IPS-20b (cell line): ENCODE results near the gene TBC1D5.
"Not testable (repeated sequence)": the region's sequence is repeated elsewhere in the genome, so short reads cannot be mapped to it uniquely, and the experiment has no call there.

Source experiments
- H3K27ac ChIP-seq: one replicate; pipeline ENCODE4 v1.5.1; 2013; ENCODE audit warnings: low read length
- H3K27me3 ChIP-seq: 2 replicates; pipeline ENCODE4 v1.6.1; 2013; ENCODE audit warnings: mild to moderate bottlenecking, low read length, inconsistent platforms; ENCODE audit not compliant: insufficient read depth
- H3K36me3 ChIP-seq: 2 replicates; pipeline ENCODE4 v1.6.1; 2013; ENCODE audit warnings: low read depth, mild to moderate bottlenecking, inconsistent platforms, low read length, moderate library complexity; ENCODE audit not compliant: insufficient read depth
- H3K4me1 ChIP-seq: 2 replicates; pipeline ENCODE4 v1.6.1; 2013; ENCODE audit warnings: mild to moderate bottlenecking, control low read depth, inconsistent platforms, low read length, moderate library complexity; ENCODE audit not compliant: insufficient read depth
- H3K4me3 ChIP-seq: 2 replicates; pipeline ENCODE4 v1.5.1; 2013; ENCODE audit warnings: mild to moderate bottlenecking, low read length, inconsistent platforms
- H3K9ac ChIP-seq: 2 replicates; pipeline ENCODE4 v1.6.1; 2013; ENCODE audit warnings: low read depth, mild to moderate bottlenecking, inconsistent platforms, low read length, moderate library complexity
- H3K9me3 ChIP-seq: 2 replicates; pipeline ENCODE4 v1.6.1; 2013; ENCODE audit warnings: mild to moderate bottlenecking, low read depth, low read length, inconsistent platforms; ENCODE audit not compliant: insufficient read depth

Gene TBC1D5

DNA sequence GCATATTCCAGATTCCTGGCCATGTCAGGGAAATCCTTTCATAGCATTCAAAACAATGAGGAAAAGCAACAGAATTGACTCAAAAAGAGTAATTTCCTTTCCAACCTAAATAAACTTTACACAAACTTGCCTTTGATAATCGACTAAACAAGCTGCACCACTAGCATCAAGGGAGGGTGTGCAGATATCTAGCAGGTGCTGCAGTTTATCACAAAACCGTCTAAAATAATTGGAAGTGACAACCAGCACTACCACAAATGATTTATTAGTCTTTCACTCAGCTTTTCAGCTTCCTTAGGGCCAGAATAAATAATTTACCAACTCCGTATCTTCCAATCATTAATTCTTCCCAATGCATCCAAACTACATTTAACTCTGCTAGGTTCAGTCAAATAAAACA is 71.7 kb downstream of the TBC1D5 start:
- H3K27ac ChIP-seq, result no peak overlapping the region

DNA sequence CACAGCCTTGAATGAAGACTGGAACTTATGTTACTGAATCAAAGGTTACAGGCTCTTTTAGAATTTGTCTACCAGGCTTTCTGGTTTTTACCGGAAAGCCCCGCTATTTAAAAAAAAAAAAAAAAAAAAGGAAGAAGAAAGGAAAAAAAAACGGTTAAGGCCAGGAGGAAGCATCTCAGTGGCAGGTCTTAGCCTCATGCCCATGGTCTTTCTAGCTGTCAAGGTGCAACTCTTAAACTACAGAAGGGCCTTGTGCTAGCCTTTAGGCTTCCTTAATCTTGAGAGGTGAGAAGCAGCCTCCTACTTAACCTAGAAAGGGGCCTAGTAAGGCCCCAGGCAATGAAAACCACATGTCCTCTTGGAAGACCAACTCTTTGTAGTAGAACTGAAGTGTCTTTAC is 77.5 kb downstream of the TBC1D5 start:
- Histone ChIP-seq H3K9me3 (no peaks in the 10 kb centered on the region), H3K27ac (no peak overlapping the region)

More for the DNA sequence above, 71.7 kb downstream of the TBC1D5 start:
- Histone ChIP-seq H3K9me3 (no peaks in the 10 kb centered on the region), H3K4me1 (no peaks in the 10 kb centered on the region), H3K9ac (no peak overlapping the region), H3K27me3 (no peaks in the 10 kb centered on the region), H3K36me3 (no peaks in the 10 kb centered on the region), H3K4me3 (no peak overlapping the region)

DNA sequence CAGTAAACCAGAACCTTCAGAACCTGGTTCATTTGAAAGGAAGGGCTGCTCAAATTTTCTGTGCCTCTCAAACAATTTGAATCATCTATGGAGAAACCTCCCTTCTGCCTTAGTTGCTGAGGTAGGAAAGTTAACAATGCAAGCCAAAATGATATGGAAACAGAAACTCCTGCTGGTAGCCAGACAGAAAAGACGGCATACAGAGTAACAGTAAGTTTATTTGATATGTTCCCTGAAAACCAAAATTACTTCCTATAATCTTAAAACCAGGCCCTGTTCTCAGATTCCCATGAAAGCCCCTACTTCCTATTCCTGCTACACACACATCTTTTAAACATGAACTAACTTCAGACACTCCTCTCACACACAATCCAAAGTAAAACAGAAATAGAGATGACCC is 86.2 kb downstream of the TBC1D5 start:
- H3K4me3 ChIP-seq, result no peak overlapping the region
- H3K4me1 ChIP-seq, result no peaks in the 10 kb centered on the region
- no peaks in the 10 kb centered on the region for H3K27me3 ChIP-seq
- no peak overlapping the region for H3K9ac ChIP-seq
- H3K9me3 ChIP-seq, result no peaks in the 10 kb centered on the region
- no peaks in the 10 kb centered on the region for H3K36me3 ChIP-seq
- no peak overlapping the region for H3K27ac ChIP-seq

More for the DNA sequence above, 77.5 kb downstream of the TBC1D5 start:
- H3K4me3 ChIP-seq, result no peak overlapping the region
- no peak overlapping the region for H3K9ac ChIP-seq
- no peaks in the 10 kb centered on the region for H3K36me3 ChIP-seq
- H3K27me3 ChIP-seq, result no peaks in the 10 kb centered on the region
- no peaks in the 10 kb centered on the region for H3K4me1 ChIP-seq

DNA sequence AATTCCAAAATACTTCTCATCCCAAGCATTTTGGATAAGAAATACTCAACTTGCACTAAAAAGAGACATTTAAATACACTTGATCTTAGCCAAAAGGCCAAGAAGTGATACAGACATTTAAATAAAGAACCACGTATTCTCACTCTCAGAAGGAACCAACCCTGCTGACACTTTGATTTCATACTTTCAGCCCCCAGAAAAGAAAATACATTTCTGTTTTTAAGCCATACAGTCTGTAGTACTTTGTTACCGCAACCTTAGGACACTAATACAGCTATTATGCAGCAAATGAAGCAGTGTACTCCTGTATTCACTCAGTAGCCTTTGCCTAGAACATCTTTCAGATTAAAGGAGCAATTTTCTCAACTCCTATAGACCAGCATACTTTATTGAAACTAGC is 86.7 kb downstream of the TBC1D5 start:
- Histone ChIP-seq H3K9me3 (no peaks in the 10 kb centered on the region), H3K4me3 (no peak overlapping the region), H3K27me3 (no peaks in the 10 kb centered on the region), H3K4me1 (no peaks in the 10 kb centered on the region), H3K9ac (no peak overlapping the region), H3K36me3 (no peaks in the 10 kb centered on the region), H3K27ac (no peak overlapping the region)

DNA sequence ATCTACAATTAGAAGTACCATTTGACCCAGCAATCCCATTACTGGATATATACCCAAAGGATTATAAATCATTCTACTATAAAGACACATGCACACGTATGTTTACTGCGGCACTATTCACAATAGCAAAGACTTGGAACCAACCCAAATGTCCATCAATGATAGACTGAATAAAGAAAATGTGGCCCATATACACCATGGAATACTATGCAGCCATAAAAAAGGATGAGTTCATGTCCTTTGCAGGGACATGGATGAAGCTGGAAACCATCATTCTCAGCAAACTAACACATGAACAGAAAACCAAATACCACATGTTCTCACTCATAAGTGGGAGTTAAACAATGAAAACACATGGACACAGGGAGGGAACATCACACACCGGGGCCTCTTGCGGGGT is 92.7 kb downstream of the TBC1D5 start:
- not testable (repeated sequence) for H3K27me3 ChIP-seq, H3K9me3 ChIP-seq, H3K4me3 ChIP-seq, H3K9ac ChIP-seq, H3K36me3 ChIP-seq, H3K4me1 ChIP-seq, H3K27ac ChIP-seq

DNA sequence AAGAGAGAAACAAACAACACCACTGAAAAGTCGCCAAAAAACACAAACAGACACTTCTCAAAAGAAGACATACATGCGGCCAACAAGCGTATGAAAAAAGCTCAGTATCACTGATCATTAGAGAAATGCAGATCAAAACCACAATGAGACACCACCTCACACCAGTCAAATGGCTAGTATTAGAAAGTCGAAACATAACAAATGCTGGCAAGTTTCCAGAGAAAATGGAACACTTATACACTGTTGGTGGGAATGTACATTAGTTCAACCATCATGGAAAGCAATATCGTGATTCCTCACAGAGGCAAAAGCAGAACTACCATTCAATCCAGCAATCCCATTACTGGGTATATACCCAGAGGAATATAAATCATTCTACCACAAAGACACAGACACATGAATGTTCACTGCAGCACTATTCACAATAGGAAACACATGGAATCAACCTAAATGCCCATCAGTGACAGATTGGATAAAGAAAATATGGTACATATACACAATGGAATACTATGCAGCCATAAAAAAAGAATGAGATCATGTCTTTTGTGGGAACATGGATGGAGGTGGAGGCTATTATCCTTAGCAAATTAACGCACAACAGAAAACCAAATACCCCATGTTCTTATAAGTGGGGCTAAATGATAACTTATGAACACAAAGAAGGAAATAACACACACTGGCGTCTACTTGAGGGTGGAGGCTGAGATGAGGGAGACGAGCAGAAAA is 93.6 kb downstream of the TBC1D5 start:
- H3K27ac ChIP-seq, H3K36me3 ChIP-seq, H3K4me3 ChIP-seq, H3K27me3 ChIP-seq, H3K9me3 ChIP-seq, H3K4me1 ChIP-seq, H3K9ac ChIP-seq: not testable (repeated sequence)

DNA sequence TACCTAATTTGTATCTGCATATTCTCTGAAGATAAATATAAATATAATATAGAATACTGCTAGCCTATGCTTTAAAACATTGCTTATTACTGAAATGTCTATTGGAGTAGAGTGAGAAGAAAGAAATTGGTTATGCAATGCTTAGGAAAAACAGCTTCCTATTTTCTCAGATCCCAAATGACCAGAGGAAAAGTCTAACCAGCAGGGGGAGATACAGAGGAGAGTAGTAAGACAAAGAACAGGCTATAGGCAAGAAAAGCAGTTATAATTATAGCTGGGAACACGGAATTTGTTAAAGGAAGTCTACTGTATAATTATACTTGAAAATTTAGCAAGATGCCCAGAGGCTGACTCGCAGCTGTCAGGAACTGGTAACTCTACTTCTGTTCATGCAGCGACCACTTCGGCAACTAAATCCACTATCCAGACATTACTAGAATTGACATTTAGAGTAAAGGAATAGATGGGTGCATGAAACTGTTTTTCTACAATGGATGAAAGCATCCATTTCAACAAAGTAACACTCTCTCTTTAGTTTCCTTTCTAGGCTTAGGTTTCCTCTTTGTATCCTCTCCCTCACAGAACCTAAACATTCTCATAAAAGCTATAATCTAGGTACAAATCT is 97.2 kb downstream of the TBC1D5 start:
- H3K27me3 ChIP-seq, result no peaks in the 10 kb centered on the region
- H3K27ac ChIP-seq, result no peak overlapping the region
- no peaks in the 10 kb centered on the region for H3K4me1 ChIP-seq
- no peaks in the 10 kb centered on the region for H3K9me3 ChIP-seq
- no peaks in the 10 kb centered on the region for H3K36me3 ChIP-seq
- H3K9ac ChIP-seq, result no peak overlapping the region
- H3K4me3 ChIP-seq, result no peak overlapping the region

DNA sequence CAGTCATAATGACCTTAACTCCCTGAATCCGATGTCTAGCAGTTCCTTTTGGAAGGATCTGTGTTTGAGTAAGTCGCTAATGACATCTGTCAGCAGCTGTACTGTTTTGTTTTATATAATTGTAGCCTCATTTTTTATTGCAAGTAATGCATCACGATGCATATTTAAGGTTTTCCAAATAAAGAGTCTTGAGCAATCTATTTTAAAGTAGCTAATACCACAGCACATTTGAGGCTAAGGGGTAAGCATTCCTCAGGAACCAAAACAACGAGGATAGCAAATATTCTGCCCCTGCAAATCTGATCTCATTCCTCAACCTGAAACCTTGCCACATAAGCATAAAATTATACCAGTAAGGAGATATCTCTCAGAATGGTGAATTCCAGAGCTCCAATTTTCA is 98.7 kb downstream of the TBC1D5 start:
- H3K9ac ChIP-seq, result no peak overlapping the region
- no peaks in the 10 kb centered on the region for H3K36me3 ChIP-seq
- H3K27me3 ChIP-seq, result no peaks in the 10 kb centered on the region
- no peak overlapping the region for H3K27ac ChIP-seq
- H3K4me1 ChIP-seq, result peaks cover 4% of the 10 kb centered on the region; the same call in 1 of the 2 replicates
- no peak overlapping the region for H3K4me3 ChIP-seq
- H3K9me3 ChIP-seq, result no peaks in the 10 kb centered on the region

DNA sequence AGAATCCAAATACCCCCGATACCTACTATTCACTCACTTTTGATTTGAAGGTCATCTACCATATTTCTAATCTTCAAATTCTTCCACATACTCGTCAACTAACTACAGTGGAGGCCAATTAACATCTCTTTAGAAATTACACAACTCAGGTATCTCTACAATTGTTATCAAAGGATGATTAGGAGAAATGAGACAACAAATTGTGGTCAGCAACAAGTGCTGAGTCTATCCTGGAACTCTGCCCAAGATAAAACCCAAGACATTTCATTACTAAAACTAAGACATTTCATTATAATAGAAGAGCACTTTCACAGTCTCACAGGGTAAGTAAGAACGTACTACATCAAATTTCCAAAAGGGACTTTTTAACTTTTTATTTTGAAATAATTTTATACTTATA is 100.0 kb downstream of the TBC1D5 start:
- Histone ChIP-seq H3K4me1 (peaks cover 4% of the 10 kb centered on the region; the same call in 1 of the 2 replicates), H3K4me3 (no peak overlapping the region), H3K9me3 (no peaks in the 10 kb centered on the region), H3K27me3 (no peaks in the 10 kb centered on the region), H3K9ac (no peak overlapping the region), H3K27ac (no peak overlapping the region), H3K36me3 (no peaks in the 10 kb centered on the region)

DNA sequence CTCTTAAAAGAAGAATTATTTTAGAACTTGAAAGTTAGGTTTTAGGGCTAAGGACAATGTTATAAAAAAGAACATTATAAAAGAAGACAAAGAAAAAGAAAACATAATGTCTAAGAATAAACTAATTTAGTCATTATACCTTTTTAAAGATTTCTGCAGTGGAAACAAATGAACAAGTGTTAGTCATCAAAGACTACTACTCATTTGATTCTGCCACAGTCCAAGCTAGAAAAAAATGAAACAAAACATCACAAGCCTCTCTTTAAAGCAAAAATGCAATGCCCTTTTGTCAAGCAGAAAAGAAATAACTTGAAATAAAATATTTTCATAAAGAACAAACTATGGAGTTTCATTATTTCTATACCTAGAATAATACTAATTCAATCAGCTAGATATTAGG is 102.0 kb downstream of the TBC1D5 start:
- Histone ChIP-seq H3K9ac (no peak overlapping the region), H3K27ac (no peak overlapping the region), H3K9me3 (no peaks in the 10 kb centered on the region), H3K36me3 (no peaks in the 10 kb centered on the region), H3K27me3 (no peaks in the 10 kb centered on the region), H3K4me1 (peaks cover 4% of the 10 kb centered on the region; the same call in 1 of the 2 replicates), H3K4me3 (no peak overlapping the region)

DNA sequence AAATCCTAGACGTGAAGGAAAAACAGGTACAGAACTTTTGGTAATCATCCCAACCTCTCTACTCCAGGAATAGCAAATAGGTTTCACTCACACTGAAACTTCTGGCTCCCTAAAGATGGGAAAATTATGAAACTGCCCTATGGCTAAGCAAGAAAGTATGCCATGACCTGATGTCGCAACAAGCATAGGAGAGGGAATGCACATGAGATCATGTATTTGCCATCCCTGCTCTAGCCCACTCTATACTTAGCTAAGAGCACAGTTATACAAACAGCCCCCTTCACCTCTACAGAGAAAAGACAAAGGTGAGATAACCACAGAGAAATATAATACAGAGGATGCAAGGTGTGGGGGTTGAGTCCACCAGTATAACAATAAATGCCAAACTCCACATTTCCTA is 102.7 kb downstream of the TBC1D5 start:
- peaks cover 4% of the 10 kb centered on the region; the same call in 1 of the 2 replicates for H3K4me1 ChIP-seq
- H3K4me3 ChIP-seq, result no peak overlapping the region
- H3K36me3 ChIP-seq, result no peaks in the 10 kb centered on the region
- no peaks in the 10 kb centered on the region for H3K9me3 ChIP-seq
- H3K27ac ChIP-seq, result no peak overlapping the region
- no peak overlapping the region for H3K9ac ChIP-seq
- no peaks in the 10 kb centered on the region for H3K27me3 ChIP-seq

DNA sequence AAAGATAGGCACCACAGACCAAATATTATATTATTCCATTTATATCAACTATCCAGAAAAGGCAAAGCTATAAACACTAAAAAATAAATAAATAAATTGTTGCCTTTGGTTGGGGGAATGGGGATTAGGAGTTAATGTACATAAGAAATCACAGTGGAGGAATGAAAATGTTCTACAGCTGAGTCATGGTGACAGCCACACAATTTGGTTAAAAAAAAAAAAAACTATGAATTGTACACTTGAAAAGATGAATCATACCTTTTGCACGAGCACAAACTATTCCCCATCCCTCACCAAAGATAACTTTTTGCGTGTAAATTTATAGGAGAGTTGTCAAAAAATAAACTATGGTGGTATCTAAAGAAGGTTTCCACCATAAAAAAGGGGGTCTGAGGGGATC is 103.2 kb downstream of the TBC1D5 start:
- H3K4me1 ChIP-seq, result peaks cover 4% of the 10 kb centered on the region; the same call in 1 of the 2 replicates
- H3K27ac ChIP-seq, result no peak overlapping the region
- H3K4me3 ChIP-seq, result no peak overlapping the region
- H3K9ac ChIP-seq, result no peak overlapping the region
- H3K27me3 ChIP-seq, result no peaks in the 10 kb centered on the region
- no peaks in the 10 kb centered on the region for H3K9me3 ChIP-seq
- no peaks in the 10 kb centered on the region for H3K36me3 ChIP-seq
